RPMI8226 (cell line): Measurements from ENCODE around the gene PCDHAC1.
A peak's percentile ranks its signal among the peaks of the same experiment; 100 is the strongest.
"Not testable (repeated sequence)": the region's sequence is repeated elsewhere in the genome, so short reads cannot be mapped to it uniquely, and the experiment has no call there.

Source experiments
- DNase-seq: peaks from one replicate; pipeline ENCODE4 v3.0.0-alpha.2; 2015

The PCDHAC1 gene

GRCh38 chr5:140925806-140926442 is at the start of gene PCDHAC1:
Gene PCDHAC1, plus strand, starts transcription at chr5:140926299. Its CDS starts 594 bp downstream, at chr5:140926893.
- DNase-seq: no peak

DNA sequence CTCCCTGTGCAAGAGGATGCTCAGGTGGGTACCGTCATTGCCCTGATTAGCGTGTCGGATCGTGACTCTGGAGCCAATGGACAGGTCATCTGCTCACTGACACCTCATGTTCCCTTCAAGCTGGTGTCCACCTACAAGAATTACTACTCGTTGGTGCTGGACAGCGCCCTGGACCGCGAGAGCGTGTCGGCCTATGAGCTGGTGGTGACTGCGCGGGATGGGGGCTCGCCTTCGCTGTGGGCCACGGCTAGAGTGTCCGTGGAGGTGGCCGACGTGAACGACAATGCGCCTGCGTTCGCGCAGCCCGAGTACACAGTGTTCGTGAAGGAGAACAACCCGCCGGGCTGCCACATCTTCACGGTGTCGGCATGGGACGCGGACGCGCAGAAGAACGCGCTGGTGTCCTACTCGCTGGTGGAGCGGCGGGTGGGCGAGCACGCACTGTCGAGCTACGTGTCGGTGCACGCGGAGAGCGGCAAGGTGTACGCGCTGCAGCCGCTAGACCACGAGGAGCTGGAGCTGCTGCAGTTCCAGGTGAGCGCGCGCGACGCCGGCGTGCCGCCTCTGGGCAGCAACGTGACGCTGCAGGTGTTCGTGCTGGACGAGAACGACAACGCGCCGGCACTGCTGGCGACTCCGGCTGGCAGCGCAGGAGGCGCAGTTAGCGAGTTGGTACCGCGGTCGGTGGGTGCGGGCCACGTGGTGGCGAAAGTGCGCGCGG is 49.4 kb upstream of the PCDHAC1 start:
- DNase-seq: not testable (repeated sequence)

DNA sequence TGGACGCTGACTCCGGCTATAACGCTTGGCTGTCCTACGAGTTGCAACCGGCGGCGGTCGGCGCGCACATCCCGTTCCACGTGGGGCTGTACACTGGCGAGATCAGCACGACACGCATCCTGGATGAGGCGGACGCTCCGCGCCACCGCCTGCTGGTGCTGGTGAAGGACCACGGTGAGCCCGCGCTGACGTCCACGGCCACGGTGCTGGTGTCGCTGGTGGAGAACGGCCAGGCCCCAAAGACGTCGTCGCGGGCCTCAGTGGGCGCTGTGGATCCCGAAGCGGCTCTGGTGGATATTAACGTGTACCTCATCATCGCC is 48.9 kb upstream of the PCDHAC1 start:
- no peak for DNase-seq

GRCh38 chr5:140881889-140882590 is 44.1 kb upstream of the PCDHAC1 start, which contains the start of gene PCDHA13:
Gene PCDHA13, plus strand, starts transcription at chr5:140882124. Its CDS starts 145 bp downstream, at chr5:140882269.
- DNase-seq: no peak

DNA sequence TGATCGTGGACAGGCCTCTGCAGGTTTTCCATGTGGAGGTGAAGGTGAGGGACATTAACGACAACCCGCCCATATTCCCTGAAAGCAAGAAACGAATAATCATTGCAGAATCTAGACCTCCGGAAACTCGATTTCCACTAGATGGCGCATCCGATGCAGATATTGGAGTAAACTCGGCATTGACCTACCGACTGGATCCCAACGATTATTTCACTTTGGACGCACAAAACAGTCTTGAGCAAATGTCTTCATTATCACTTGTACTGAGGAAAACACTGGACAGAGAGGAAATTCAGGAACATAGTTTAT is 43.6 kb upstream of the PCDHAC1 start:
- DNase-seq: no peak

DNA sequence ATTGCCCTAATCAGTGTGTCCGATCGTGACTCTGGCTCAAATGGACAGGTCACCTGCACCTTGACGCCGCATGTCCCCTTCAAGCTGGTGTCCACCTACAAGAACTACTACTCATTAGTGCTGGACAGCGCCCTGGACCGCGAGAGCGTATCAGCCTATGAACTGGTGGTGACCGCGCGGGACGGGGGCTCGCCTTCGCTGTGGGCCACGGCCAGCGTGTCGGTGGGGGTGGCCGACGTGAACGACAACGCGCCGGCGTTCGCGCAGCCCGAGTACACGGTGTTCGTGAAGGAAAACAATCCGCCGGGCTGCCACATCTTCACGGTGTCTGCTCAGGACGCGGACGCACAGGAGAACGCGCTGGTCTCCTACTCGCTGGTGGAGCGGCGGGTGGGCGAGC is 42.7 kb upstream of the PCDHAC1 start:
- no peak for DNase-seq

GRCh38 chr5:140883927-140884697 is 42.0 kb upstream of the PCDHAC1 start:
- DNase-seq: no peak

- no peak for DNase-seq
These were observed 9.8 kb upstream of the PCDHAC1 start for GRCh38 chr5:140916325-140916724.

DNA sequence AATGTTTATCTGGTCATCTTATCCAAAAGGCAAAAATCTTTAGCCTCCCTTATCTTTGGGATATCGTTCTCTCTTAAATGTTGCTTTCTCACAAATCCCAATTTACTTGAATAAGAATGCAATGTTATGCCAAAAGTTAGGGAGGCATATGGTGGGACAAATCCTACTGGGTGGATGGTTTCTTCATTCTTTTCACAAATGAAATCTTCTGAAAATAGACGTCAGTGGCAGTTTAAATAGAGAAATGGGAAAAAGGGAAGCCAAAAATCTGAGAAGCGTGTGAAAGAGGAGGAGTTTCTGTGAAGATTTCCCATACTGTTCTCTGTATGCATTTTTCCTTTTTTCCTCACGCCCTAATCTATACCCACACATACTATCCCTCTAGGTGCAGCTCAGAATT is 2.5 kb upstream of the PCDHAC1 start:
- DNase-seq: no peak

GRCh38 chr5:140926443-140927227 is 536 bp downstream of the PCDHAC1 start:
- peak; percentile 33 for DNase-seq

DNA sequence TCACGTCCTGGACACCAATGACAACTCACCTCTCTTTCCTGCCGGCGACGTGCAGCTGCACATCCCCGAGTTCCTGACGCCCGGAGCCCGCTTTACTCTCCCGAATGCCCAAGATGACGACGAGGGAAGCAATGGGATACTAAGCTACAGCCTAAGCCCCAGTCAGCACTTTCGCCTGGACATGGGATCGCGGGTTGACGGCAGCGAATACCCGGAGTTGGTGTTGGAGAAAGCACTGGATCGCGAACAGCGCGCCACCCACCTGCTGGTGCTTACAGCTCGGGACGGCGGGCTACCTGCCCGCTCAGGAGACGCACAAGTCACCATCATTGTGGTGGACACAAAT is 1.1 kb downstream of the PCDHAC1 start:
- DNase-seq: no peak

DNA sequence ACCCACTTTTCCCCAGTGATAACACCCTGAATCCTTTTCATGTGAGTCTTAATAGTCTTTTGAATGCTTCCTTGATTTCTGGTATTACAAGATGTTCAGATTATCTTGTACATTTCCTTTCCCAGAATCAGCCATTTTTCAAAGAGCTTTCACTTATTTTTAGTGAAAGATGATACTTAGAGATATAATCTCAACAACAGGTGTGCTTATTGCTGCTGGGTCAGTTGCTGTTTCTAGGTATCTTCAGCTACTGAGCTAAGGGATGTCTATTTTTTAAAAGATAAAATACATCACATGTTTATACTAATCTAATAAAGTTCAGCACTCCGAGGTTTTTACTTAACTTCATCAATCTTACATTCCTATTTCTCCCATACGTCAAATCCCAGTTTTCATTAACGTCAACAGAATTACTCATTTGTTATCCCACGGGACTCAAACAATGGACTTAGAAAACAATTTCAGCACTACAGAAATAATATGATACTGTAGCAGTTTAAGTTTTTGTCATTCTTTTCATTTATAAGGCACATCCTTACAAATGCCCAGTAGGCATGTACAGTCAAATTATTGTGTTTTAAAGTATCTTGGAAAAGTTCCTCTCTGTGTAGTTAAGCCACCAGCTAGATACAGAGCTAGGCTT is 9.0 kb downstream of the PCDHAC1 start:
- DNase-seq: no peak

GRCh38 chr5:140946578-140946977 is 20.5 kb downstream of the PCDHAC1 start:
- DNase-seq: no peak

DNA sequence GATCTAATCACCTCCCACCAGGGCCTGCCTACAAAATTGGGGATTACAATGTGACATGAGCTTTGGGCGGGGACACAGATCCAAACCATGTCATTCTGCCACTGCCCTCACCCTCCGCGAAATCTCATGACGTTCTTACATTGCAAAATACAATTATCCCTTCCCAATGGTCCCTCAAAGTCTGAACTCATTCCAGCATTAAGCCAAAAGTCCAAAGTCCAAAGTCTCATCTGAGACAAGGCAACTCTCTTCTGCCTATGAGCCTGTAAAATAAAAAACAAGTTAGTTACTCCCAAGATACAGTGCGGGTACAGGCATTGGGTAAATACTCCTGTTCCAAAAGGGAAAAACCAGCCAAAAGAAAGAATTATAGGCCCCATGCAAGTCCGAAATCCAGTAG is 25.5 kb downstream of the PCDHAC1 start:
- DNase-seq: no peak

- DNase-seq: no peak
These were observed 27.1 kb downstream of the PCDHAC1 start for GRCh38 chr5:140953234-140953633.

GRCh38 chr5:140962190-140962589 is 36.1 kb downstream of the PCDHAC1 start:
- no peak for DNase-seq

DNA sequence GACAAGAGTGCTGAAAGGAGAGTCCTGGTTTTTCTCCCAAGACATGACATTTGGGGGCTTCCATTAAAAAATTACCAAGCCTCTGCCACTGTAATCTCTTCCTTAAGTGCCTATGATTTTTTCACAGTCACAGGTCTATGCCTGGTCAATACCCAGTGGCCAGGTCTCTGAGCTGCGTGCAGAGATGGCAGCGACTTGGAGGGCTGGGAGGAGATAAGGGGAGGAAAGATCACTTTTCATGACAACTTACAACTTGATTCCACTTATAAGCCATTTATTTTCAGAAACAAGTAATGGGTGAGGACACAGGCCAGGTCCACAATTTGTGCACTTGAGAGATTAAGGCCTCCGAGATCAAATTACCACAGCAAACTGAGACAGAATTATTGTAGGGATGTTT is 38.3 kb downstream of the PCDHAC1 start:
- no peak for DNase-seq

DNA sequence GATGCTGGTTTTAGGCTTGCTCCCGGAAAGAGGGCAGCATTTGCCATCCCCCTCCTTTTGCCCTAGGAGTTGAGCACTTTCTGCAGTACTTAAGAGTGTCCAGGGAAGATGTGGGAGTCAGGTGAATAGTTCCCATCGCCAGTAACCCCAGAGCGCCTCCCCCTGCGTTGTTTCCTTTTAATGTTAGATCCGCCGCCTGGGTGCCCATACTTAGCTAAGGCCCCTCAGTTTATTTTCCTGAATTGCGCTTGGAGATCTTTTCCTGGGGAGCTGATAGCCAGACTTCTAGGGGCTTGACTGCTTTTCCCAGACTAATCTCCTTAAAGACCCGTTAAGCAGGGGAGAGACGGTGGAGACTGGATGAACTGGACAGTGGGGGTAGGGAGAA is 39.8 kb downstream of the PCDHAC1 start:
- DNase-seq: no peak

DNA sequence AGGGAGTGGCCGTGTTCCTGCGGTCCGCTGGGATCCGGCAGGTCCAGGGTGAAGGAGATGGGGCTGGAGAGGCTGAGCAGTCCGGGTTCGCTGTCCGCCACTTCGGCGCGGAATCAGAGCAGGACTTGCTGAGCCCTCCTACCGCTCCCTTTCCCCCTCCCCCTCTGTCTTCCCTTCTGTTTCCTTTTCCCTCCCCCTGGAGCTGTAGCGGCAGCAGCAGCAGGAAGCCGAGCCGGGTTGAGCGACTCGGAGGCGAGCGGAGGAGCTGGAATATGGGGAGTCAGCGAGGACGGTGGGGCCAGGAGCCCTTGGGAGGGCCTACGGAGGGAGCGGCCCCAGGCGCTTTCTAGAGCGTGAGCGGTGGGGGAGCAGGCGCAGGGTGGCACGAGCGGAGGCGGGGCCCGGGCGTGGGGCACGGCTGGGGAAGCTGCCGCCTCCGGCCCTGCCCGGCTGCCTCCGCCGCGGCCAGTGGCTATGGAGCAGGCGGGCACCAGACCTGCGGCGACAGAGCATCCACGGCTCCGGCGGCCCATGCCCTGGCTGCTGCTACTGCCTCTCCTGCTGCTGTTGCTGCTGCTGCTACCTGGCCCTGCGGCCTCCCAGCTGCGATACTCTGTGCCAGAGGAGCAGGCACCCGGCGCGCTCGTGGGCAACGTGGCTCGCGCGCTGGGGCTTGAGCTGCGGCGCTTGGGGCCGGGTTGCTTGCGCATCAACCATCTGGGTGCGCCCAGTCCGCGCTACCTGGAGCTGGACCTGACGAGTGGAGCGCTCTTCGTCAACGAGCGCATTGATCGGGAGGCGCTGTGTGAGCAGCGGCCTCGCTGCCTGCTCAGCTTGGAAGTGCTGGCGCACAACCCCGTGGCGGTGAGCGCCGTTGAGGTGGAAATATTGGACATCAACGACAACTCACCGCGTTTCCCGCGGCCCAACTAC is 40.5 kb downstream of the PCDHAC1 start, which contains the start of gene PCDHAC2:
PCDHAC2 (plus strand) TSS at position 184 of the 933 bp plus-strand sequence; CDS start at position 475, 291 bp downstream.
- DNase-seq: no peak

DNA sequence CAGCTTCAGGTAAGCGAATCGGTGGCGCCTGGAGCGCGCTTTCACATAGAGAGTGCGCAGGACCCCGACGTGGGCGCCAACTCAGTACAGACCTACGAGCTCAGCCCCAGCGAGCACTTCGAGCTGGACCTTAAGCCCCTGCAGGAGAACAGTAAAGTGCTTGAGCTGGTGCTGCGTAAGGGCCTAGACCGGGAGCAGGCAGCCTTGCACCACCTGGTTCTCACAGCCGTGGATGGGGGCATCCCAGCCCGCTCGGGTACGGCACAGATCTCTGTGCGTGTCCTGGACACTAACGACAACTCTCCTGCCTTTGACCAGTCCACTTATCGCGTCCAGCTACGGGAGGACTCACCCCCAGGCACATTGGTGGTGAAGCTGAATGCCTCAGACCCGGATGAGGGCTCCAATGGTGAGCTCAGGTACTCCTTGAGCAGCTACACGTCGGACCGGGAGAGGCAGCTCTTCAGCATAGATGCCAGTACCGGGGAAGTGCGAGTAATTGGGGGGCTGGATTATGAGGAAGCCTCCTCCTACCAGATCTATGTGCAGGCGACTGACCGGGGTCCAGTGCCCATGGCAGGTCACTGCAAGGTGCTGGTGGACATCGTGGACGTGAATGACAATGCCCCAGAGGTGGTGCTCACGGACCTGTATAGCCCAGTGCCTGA is 41.3 kb downstream of the PCDHAC1 start:
- no peak for DNase-seq
